SIG-M5 (cell line): ENCODE results near the gene PHACTR2.
"Not testable (repeated sequence)": the region's sequence is repeated elsewhere in the genome, so short reads cannot be mapped to it uniquely, and the experiment has no call there.

Experiments used
- DNase-seq: peaks from one replicate; lab custom pipeline; 2025; lab: John Stamatoyannopoulos, UW

PHACTR2 gene

DNA sequence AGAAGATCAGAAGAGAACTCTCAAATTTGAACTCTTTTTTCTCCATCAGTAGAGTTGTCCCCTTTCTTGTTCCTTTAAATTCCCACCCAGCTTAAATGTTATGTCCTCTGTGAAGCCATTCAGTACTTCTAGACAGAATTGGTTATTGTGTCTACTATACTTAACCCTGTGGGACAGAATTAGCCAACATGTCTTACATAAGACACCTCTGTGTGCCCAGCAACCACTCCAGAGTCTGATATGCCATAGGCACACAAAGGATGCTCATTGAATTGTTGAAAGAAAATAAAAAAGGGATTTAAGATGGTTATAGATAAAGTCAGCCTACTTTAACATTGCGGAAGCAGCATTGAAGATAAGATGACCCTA lies 88.4 kb downstream of the PHACTR2 start:
- no peak for DNase-seq

DNA sequence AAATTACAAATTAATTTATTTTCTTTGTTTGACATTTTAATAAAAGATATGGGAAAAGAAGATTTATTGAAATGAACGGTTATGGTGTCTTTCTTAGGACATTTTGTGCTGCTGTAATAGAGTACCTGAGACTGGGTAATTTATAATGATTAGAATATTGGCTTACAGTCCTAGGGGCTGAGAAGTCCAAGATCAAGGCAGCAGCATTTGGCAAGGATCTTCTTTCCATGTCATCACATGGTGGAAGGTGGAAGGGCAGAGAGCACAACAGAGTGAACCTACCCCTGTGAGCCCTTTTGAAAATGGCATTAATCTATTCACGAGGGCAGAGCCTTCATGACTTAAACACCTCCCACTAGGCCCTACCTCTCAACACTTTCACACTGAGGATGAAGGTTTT lies 89.7 kb downstream of the PHACTR2 start:
- no peak for DNase-seq

DNA sequence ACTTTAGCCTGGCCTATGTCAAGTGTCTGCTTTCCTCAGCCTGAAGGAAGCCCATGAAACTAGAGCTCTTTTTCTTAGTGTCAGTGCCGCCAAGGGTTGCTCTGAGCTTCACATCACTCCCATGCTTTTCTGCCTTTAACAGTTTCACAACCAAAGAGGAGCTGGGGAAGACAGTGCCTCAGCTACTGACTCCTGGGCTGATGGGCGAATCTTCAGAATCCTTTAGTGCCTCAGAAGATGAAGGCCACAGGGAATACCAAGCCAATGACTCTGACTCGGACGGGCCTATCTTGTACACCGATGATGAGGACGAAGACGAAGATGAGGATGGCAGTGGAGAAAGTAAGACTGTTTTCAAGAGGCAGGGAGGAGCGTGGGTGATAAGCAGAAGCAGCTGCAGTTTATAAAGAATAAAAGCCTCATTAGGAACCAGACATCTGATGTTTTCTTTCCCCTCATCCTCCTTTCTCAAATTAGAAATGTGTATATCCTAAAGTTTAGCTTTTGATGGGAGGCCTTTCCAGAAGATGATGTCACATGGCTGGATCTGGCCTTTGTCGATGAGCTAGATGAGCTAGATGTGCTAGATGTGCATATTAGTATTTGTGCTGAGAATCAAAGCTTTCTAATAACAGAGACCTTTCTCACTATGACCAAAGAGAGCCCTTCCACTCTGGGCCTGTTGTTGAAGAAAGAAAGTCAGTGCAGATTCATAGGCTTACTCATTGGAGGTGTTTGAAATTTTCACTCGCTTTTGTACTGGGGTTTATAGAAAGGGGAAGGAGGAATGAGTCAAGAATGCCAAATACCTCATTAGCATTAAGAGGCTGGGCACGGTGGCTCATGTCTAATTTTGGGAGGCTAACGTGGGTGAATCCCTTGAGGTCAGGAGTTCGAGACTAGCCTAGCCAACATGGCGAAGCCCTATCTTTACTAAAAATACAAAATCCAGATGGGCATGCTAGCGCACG lies 94.6 kb downstream of the PHACTR2 start:
- DNase-seq: no peak

DNA sequence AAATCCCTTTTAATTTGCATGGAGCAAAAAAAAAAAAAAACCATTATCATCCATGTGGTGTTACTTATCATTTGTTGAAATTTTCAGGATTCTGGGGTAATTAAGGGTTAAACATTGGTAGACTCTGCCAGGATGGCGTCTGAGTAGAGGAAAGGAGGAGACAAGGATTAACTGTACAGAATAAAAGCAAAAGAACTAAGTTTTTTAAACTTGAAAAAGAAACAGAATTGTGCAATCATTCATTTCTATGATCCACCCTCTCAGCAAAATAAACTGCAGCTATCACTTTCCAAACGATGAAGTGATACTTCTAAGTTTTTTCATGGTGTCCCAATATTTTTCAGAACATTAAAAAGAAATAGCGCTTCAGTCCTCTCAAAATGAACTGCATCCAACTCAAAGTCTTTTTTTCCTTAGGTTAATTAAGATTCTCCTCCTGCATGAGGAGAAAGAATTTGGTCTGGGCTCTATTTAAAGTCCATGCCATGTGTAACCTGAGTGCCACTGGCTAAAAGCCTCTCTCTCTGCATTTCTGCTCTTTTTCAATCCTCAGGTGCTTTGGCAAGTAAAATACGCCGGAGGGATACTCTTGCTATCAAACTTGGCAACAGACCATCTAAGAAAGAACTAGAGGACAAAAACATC lies 95.9 kb downstream of the PHACTR2 start:
- DNase-seq: no peak

DNA sequence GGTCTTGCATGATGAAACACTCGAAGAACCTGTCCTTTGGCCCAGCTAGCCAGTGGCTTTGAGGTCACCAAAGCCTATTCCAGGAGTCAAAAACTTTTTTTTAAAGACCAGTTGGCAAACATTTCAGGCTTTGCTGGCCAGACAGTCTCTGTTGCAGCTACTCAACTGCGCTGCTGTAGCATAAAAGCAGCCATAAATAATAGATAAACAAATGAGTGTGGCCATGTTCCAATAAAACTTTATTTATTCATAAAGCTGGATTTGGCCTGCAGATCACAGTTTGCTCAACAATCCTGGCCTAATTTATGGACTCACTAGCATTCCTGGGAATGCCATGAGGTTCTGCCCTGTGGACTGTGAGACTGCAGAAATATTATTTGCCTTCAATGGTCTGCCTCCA lies 96.6 kb downstream of the PHACTR2 start:
- no peak for DNase-seq

DNA sequence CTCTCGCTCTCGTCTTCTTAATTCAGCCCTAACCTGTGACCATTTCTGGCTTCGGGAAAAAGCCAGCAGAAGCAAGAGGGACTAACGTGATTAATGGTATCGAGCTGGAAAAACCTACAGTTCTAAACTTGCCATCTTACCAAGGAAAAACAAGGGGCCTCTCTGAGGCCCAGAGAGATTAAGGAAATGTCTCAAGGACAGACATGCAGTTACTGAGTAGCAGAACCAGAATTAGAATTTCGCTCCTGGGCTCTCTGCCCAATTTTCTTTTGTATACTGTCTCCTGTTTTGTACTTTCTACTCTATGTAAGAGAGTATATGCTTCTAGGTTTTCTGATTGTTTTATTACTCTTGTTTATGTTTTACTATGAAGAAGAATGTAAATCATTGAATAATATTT lies 97.6 kb downstream of the PHACTR2 start:
- DNase-seq: no peak

DNA sequence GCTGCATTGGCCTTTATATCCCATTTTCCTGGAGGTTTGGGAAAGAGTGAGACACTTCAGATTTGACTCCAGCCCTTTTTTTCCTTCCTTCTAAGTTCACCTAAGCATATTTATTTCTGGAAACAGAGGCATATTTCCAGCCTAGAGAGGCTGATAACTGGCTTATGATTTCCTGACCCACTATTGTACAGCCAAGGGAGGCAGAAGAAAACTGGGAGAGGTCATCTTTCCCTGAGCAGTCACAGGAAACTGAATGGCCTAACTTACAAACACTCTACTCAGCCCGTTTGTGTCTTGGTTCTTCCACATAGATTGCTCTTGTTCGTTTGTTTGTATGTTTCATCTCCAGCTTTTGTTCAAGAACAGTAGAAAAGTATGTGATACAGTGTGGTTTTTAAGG lies 101.2 kb downstream of the PHACTR2 start:
- DNase-seq: no peak

DNA sequence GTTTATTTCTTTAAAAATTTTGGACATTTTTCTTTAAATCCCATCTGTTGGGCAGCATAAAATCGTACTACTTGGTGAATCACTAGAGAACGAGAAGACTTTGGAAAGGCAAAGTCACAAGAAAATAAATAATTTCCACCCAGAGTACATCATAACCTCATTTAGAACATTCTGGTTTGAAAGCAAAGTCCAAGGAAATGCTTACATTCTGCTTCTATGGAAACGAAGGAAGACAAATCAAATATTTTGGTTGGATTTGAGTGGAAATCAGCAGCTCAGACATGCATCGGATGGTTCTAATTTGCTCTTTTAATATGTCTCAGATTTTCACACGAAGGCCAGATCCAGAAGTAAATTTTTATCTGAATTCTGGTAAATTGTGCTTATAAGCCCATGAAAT lies 104.7 kb downstream of the PHACTR2 start:
- DNase-seq: no peak

DNA sequence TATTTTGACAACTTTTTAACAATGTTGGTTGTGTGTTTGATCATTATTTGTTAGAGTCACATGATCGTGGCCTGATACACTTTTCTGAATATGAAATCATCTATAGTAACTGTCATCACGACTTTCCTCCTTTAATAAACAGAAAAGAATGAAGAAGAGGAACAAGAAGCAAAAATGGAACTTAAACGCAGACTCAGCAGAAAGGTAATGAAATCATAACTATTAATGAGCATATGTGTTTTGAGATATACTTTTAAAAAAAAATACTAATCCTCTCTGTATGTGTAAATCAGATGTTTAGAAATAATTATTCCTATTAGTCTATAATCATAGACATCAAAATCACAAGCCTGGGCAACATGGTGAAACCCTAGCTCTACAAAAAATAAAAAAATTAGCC lies 105.3 kb downstream of the PHACTR2 start:
- no peak for DNase-seq

DNA sequence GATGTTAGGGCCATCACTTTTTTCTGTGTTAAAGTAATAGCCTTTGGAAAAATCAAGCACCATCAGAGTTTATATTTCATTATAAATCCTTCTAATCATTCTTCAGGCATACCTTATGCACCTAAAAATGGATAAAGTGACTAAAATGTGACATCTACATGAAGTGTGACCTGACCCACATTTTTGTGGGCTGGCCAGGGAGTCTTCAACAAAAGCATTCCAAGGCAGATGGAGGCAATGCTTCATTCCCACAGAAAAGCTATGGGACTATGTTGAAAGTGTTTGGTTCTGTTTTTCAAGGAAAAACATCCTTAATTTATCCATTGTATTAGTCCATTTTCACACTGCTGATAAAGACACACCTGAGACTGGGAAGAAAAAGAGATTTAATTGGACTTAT lies 106.6 kb downstream of the PHACTR2 start:
- DNase-seq: no peak

DNA sequence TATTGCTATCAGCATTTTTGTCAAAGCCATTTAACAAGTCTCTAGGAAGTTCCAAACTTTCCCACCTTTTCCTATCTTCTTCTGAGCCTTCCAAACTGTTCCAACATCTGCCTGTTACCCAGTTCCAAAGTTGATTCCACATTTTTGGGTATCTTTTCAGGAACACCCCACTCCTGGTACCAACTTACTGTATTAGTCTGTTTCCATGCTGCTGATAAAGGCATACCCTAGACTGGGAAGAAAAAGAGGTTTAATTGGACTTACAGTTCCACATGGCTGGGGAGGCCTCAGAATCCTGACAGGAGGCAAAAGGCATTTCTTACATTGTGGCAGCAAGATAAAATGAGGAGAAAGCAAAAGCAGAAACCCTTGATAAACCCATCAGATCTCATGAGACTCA lies 108.6 kb downstream of the PHACTR2 start:
- not testable (repeated sequence) for DNase-seq

DNA sequence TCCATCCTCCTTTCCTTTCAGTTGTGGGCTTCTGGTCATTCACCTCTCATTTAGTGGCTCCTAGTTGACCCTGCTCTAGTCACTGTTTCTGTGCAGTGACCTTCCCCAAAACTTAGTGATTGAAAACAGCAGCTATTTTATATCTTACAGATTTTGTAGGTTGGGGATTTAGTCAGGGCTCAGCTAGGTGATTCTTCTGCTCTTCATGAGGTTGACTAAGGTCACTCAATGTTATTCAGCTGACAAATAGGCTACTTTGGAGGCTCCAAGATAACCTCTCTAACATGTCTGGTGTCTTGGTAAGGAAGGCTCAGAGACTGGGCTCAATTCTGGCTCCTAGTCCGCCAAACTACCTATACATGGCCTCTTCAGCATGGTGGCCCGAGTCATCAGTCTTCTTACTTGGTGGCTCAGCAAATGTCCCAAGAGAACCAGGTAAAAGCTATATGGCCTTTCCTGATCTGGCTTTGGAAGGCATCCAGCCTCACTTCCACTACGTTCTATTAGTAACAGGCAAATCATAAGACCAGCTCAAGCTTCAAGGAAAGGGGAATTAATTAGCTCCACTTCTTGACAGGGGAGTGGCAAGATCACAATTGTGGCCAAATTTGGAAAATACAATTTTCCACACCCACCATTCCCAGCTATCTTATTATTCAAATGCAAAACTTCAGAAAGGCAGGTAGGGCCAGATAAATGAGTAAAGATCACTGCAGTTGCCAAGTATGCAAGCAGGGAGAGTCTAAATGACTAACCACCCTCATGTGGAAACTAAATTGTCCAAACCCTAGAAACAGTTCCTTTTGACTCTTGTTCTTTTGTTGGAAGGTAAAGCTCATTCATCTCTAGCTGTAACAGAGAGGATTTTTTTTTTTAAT lies 114.9 kb downstream of the PHACTR2 start:
- DNase-seq: no peak

DNA sequence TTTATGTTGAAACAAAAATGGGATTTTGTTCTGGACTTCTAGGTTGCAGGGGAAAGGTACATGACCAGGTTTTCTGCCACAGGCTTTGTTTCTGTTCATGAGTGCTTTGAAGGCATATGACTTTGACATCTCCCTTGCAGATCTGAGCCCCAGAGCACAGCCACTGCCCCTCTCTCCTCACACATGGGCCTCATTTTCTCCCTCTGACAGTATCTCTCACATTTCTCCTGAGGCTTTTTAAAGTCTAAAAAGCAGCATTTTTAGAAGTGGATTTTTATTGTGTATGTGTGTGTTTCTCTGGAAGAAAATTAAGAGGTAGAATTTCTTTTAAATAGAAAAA lies 115.5 kb downstream of the PHACTR2 start:
- DNase-seq: no peak

DNA sequence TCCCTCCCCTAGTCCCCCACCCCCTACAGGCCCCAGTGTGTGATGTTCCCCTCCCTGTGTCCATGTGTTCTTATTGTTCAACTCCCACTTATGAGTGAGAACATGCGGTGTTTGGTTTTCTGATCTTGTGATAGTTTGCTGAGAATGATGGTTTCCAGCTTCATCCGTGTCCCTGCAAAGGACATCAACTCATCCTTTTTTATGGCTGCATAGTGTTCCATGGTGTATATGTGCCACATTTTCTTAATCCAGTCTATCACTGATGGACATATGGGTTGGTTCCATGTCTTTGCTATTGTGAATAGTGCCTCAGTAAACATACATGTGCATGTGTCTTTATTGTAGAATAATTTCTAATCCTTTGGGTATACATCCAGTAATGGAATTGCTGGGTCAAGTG lies 118.8 kb downstream of the PHACTR2 start:
- DNase-seq: not testable (repeated sequence)

DNA sequence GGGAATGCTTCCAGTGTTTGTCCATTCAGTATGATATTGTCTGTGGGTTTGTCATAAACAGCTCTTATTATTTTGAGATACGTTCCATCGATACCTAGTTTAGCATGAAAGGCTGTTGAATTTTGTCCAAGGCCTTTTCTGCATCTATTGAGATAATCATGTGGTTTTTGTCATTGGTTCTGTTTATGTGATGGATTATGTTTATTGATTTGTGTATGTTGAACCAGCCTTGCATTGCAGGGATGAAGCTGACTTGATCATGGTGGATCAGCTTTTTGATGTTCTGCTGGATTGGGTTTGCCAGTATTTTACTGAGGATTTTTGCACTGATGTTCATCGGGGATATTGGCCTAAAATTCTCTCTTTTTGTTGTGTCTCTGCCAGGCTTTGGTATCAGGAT lies 120.7 kb downstream of the PHACTR2 start:
- not testable (repeated sequence) for DNase-seq

DNA sequence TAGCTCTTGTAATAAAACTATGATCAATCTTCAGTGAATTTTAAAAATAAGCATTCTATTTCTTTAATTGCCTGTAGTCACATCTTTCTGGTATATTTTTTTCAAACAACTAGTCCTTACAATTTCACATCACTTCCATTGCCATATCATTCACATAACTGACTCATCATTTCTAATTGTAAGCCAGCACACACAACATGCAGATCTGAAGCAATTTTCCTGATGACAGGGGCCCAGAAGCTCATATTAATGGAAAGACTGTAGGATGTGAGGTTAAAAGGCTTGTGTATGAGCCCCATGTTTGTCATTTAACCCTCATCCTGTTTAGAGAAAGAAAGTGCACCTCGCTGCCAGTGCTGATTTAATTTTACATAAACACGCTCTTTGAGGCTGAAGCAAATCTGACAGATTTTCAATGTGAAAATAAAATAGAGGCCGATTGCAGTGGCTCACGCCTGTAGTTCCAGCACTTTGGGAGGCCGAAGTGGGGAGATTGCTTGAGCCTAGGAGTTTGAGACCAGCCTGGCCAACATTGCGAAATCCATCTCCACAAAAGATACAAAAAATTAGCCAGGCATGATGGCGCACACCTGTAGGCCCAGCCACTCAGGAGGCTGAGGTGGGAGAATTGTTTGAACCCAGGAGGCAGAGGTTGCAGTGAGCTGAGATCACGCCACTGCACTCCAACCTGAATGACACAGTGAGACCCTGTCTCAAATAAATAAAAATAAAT lies 125.2 kb downstream of the PHACTR2 start:
- DNase-seq: no peak

DNA sequence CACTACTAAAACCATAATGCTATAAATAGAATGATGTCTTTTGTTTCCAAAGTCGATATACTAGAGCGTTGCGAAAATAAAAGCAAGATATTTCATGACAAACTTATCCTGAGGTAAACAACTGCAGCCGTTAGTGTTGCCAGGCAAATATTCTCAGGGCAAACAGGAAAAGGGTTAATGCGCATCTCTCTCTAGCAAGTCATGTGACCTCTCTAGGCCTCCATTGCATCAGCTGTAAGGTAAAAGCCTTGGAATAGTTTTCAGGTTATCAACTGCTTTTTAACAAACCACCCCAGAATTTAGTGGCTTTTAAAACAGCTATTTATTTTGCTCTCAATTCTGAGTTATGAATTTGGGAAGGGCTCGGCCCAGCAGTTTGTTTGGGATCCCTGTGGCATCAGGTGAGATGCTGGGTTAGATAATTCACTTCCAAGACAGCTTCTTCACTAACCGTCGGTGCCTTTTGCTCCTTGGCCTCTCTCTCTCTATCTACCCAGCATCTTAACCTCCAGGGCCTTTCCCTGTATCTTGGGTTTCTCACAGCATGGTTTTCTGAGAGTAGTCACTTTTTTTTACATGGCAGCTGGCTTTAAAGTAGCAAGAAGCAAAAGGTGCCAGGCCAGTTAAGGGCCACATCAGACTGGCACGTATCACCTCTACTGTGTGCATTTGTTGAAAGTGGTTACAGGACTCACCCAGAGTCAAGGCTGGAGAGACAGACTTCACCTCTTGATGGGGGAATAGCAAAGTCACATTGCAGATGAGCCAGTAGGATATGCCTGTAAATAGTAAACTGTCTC lies 126.2 kb downstream of the PHACTR2 start:
- DNase-seq: no peak

DNA sequence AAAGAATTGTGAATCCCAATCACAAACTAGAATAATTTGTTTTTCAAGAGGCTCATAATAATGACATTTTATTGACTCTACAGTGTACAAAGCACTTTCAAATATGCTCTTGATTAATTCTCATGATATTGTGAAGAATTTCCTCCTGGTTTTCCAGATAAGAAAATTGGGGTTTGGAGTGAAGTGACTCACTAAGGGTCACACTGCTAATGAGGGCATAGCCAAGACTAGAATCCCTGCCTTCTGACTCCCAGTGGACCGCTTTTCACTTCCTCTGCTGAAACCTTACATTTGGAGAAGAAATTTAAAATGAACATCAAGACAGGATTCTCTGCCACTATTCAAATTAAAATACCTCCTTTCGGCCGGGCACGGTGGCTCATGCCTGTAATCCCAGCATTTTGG lies 127.1 kb downstream of the PHACTR2 start:
- no peak for DNase-seq

DNA sequence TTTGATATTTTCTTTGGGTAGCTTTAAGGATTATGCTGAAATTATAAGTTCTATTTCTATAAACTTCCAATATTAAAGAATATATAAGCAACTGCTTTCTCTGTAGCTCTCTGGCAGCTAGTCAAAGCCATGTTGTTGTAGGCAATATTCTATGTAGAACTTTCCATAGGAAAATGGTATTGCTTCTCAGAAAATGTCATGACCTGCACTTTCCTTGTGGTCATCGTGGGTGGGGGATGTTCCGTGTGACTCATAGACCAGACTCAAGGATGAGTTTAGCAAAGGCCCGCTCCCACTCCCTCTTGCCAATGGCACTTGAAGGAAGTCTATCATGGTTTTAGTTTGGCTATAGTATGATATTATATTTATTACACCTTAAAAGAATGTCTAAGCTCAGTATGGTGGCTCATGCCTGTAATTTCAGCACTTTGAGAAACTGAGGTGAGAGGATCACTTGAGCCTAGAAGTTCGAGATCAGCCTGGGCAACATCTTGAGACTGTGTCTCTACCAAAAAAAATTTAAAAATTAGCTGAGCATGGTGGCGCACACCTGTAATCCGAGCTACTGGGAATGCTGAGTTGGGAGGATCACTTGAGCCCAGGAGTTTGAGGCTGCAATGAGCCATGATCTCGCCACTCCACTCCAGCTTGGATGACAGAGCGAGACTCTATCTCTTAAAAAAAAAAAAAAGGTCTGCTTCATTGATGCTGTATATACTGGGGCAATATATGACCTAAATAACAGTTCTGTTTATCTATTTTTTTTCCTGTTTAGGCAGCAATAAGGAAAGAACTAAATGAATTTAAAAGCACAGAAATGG lies 128.7 kb downstream of the PHACTR2 start:
- DNase-seq: no peak

DNA sequence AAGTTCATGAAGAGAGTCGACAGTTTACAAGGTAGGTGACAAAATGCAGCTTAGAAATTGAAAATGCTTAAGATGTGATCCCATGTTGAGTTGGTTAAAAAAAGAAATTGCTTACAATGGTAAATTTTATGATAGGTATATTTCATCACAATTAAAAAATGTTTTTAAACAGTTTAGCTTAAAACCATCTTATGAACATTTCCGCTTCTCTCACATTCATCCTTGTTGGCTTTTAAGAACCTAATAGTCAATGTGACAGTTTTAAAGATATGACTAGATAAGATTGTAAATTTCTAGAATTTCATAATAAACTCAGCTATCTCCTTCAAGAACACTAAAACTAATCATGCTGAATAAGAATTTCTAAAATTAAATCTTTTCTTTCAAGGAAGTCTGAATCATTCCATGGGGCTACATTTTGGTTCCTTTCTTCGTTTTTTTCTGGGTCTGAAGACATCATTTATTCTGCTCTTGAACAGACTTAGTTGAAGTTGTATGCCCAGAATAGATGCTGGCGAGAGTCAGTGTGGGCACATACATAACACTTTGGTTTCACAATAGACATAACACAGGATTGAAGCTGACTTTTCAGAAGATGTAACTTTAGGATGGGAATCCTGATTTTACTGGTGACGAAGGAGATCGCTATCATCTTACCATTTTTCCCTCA lies 129.5 kb downstream of the PHACTR2 start:
- peak; percentile 6 for DNase-seq
